Left cardiac atrium (tissue), 4 donors: ENCODE results near the gene NKD1. TPM values are rescaled to one million over a fixed set of nuclear protein-coding genes. Genes with fewer than 3 reads are reported as not detected.
A peak's percentile ranks its signal among the peaks of the same experiment; 100 is the strongest.

Experiments
- ATAC-seq, 2 donors: fragments of 200-7000 bp; cut with Tn5 transposase; one replicate each; pipeline ENCODE4 v1.9.1; 2020; ENCODE audit warnings: mild to moderate bottlenecking in 2 of 2, moderate library complexity in 2 of 2
- DNase-seq: peaks from one replicate; pipeline ENCODE4 v3.0.0-alpha.2; 2020
- intact Hi-C, 2 donors: fragments of 100-400 bp; cut with DNase I; formaldehyde crosslinking; loops; one replicate each; pipeline versions ENCODE4 v1.14.1 to v1.15.1; 2022 to 2023
- total RNA-seq, 2 donors: library from RNA; stranded (reverse); fragmentation: NEBNext Ultra II Directional; extraction: Animal tissue kit (Norgen Biotek cat#: 25700); gene quantifications; one replicate each; pipeline ENCODE4 v1.2.1, GENCODE V29; 2021
- donor health status: DM: no; HTN: yes; CAD: no.
- donor health status: DM: no; HTN: yes; CAD: no; lungs with severe emphysema.
- donor health status: DM: yes; HTN: yes; CAD: no.
- donor health status: Dilated cardiomyopathy.

NKD1 gene
- total RNA-seq, 2 donors from 2014 or later = 1.0 to 1.9 TPM

- intact Hi-C loops = no loop called here
- DNase-seq (no peak), ATAC-seq (peak; percentile 30 to 32)
Measured at GRCh38 chr16:50683689-50684374, 135.6 kb downstream of the NKD1 start.

- ATAC-seq = peak in 1 of 2 donors; percentile 19
- DNase-seq = no peak
- intact Hi-C loops = no loop called here
Measured at GRCh38 chr16:50684823-50685461, 136.7 kb downstream of the NKD1 start.

GRCh38 chr16:50685462-50686063 lies 137.4 kb downstream of the NKD1 start:
- no peak for DNase-seq
- intact Hi-C loops = no loop called here
- peak in 1 of 2 donors; percentile 45 for ATAC-seq

- peak in 1 of 2 donors; percentile 13 for ATAC-seq
- DNase-seq = no peak
- intact Hi-C loops = no loop called here
Measured at GRCh38 chr16:50688083-50688482, 139.9 kb downstream of the NKD1 start.

GRCh38 chr16:50688867-50689266 lies 140.7 kb downstream of the NKD1 start:
- intact Hi-C loops = no loop called here
- DNase-seq (no peak), ATAC-seq (no peak)

GRCh38 chr16:50690177-50690576 lies 142.0 kb downstream of the NKD1 start:
- DNase-seq (no peak), ATAC-seq (no peak)
- intact Hi-C loops = no loop called here

- DNase-seq (no peak), ATAC-seq (no peak)
- intact Hi-C loops = no loop called here
Measured at GRCh38 chr16:50692644-50692998, 144.4 kb downstream of the NKD1 start.

- intact Hi-C loops = no loop called here
- ATAC-seq (peak; percentile 53 to 56), DNase-seq (no peak)
Measured at GRCh38 chr16:50692999-50693781, 145.0 kb downstream of the NKD1 start, which contains the start of gene NOD2. Gene NOD2, plus strand, starts transcription at chr16:50693606. Its CDS starts 5,890 bp downstream, at chr16:50699496.

- intact Hi-C loops = no loop called here
- DNase-seq = no peak
- ATAC-seq = no peak
Measured at GRCh38 chr16:50694206-50694605, 146.0 kb downstream of the NKD1 start.

- ATAC-seq (peak in 1 of 2 donors; percentile 56), DNase-seq (peak; percentile 47)
- intact Hi-C loops = no loop called here
Measured at GRCh38 chr16:50695017-50696000, 147.1 kb downstream of the NKD1 start.

GRCh38 chr16:50696126-50696525 lies 147.9 kb downstream of the NKD1 start:
- intact Hi-C loops = no loop called here
- no peak for ATAC-seq
- no peak for DNase-seq

- peak; percentile 34 to 85 for ATAC-seq
- intact Hi-C loops = no loop called here
- DNase-seq = peak; percentile 86
Measured at GRCh38 chr16:50696575-50697420, 148.6 kb downstream of the NKD1 start.

GRCh38 chr16:50697421-50697715 lies 149.2 kb downstream of the NKD1 start:
- ATAC-seq (no peak), DNase-seq (no peak)
- intact Hi-C loops = no loop called here

- ATAC-seq = peak; percentile 59 to 62
- intact Hi-C loops = no loop called here
- DNase-seq = no peak
Measured at GRCh38 chr16:50697881-50698767, 149.9 kb downstream of the NKD1 start.
